Hepatocyte (in vitro differentiated cells): ENCODE measurements around the gene MRPL36. TPM values are rescaled to one million over a fixed set of nuclear protein-coding genes. Genes with fewer than 3 reads are reported as not detected.

Experiments
- DNase-seq: peaks from one replicate; pipeline ENCODE4 v3.0.0-alpha.2; 2016; ENCODE audit warnings: low spot score
- H2AFZ ChIP-seq: fragments of 200-600 bp; sonication (generic); 2 replicates; pipeline ENCODE4 v1.6.0; 2016; ENCODE audit warnings: antibody characterized with exemption, mild to moderate bottlenecking
- H3K27ac ChIP-seq: fragments of 200-600 bp; sonication (generic); 2 replicates; pipeline ENCODE4 v1.5.1; 2016; ENCODE audit warnings: mild to moderate bottlenecking
- H3K27me3 ChIP-seq: fragments of 200-600 bp; sonication (generic); 2 replicates; pipeline ENCODE4 v1.6.1; 2016
- H3K36me3 ChIP-seq: fragments of 200-600 bp; sonication (generic); replicated peaks from 2 replicates; pipeline ENCODE4 v1.5.1; 2016; ENCODE audit warnings: low read depth; ENCODE audit not compliant: insufficient read depth
- H3K4me1 ChIP-seq: fragments of 200-600 bp; sonication (generic); 2 replicates; pipeline ENCODE4 v1.5.1; 2016; ENCODE audit warnings: mild to moderate bottlenecking, moderate library complexity; ENCODE audit not compliant: insufficient read depth
- H3K4me2 ChIP-seq: fragments of 200-600 bp; sonication (generic); 2 replicates; pipeline ENCODE4 v1.6.0; 2016
- H3K4me3 ChIP-seq: fragments of 200-600 bp; sonication (generic); 2 replicates; pipeline ENCODE4 v1.5.1; 2016; ENCODE audit warnings: mild to moderate bottlenecking
- H3K79me2 ChIP-seq: fragments of 200-600 bp; sonication (generic); 2 replicates; pipeline ENCODE4 v1.6.0; 2017; ENCODE audit warnings: mild to moderate bottlenecking
- H3K9me2 ChIP-seq: fragments of 200-600 bp; sonication (generic); replicated peaks from 2 replicates; pipeline ENCODE4 v1.6.0; 2017; ENCODE audit warnings: mild to moderate bottlenecking; ENCODE audit not compliant: insufficient read depth
- H3K9me3 ChIP-seq: fragments of 200-600 bp; sonication (generic); 2 replicates; pipeline ENCODE4 v1.5.1; 2016; ENCODE audit warnings: low read depth, mild to moderate bottlenecking
- H4K20me1 ChIP-seq: fragments of 200-600 bp; sonication (generic); 2 replicates; pipeline ENCODE4 v1.6.0; 2016; ENCODE audit warnings: mild to moderate bottlenecking; ENCODE audit not compliant: insufficient read depth, poor library complexity, severe bottlenecking
- EZH2 ChIP-seq: fragments of 200-600 bp; sonication (generic); IDR thresholded peaks from 2 replicates; pipeline ENCODE4 v1.6.1; 2016; ENCODE audit warnings: antibody characterized with exemption, mild to moderate bottlenecking, borderline replicate concordance
- EZH2phosphoT487 ChIP-seq: fragments of 200-600 bp; sonication (generic); IDR thresholded peaks from one replicate; pipeline ENCODE4 v1.6.1; 2018; ENCODE audit warnings: antibody characterized with exemption, mild to moderate bottlenecking, low read depth, moderate library complexity; ENCODE audit not compliant: unreplicated experiment, severe bottlenecking
- WGBS: methylation state at CpG from one replicate; pipeline ENCODE4 v1.1.6; 2016; ENCODE audit warnings: low lambda C conversion rate; ENCODE audit errors: missing lambda C conversion rate; 5-methylcytosine and 5-hydroxymethylcytosine counted together
- polyA plus RNA-seq: library from polyadenylated mRNA; unstranded; fragments of >200 nt; fragmentation: Nextera tagmentation; extraction: Ambion mirVana; gene quantifications from 2 replicates; pipeline ENCODE4 v1.2.1, GENCODE V29; 2016
- total RNA-seq: library from RNA; depleted of rRNA; stranded (reverse); fragments of >200 nt; gene quantifications from 2 replicates; pipeline ENCODE4 v1.2.3, GENCODE V29; 2014
- TF ChIP-seq, protein P1 (sequence below): fragments of 200-600 bp; sonication (generic); IDR thresholded peaks from 2 replicates; pipeline ENCODE4 v1.5.1; 2016; ENCODE audit warnings: antibody characterized with exemption, mild to moderate bottlenecking; ENCODE audit not compliant: poor library complexity

The MRPL36 gene
- total and polyA plus RNA-seq, 2 experiments from 2014 or later: 25.6 to 107 TPM

DNA sequence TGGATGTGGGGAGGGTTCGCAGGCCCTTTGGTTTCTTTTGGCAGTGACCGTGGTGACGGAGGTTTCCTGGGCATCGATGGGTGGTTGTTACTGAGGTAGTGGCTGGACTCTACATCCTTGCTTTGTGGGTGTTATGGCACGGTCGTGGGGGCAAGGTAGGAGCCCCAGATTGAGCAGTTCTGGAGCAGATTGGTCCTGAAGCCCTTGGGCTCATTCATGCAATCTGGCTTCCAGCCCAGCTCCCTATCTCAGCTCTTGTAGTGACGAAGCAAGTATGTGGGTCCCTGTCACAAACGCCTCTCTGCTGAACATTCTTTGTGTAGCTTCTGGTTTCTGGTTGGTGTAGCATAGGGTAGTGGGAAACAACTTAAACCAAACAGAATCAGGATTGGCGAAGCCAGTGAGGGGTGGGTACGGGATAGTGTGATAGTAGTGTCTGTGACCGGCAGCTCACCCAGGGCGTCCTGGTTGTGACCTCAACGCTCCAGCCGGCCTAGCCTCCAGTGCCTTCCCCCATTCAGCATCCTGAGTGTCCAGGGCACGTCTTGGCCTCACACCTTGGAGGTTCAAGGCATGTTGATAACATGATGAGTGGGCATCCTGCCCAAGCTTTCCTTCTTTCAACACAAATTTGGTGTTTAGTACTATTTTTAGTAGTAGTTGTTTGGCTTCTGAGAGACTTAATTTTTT lies 4.5 kb upstream of the MRPL36 start:
- H3K36me3 ChIP-seq: no peaks in the 10 kb centered on the region
- TF ChIP-seq, protein P1, sequence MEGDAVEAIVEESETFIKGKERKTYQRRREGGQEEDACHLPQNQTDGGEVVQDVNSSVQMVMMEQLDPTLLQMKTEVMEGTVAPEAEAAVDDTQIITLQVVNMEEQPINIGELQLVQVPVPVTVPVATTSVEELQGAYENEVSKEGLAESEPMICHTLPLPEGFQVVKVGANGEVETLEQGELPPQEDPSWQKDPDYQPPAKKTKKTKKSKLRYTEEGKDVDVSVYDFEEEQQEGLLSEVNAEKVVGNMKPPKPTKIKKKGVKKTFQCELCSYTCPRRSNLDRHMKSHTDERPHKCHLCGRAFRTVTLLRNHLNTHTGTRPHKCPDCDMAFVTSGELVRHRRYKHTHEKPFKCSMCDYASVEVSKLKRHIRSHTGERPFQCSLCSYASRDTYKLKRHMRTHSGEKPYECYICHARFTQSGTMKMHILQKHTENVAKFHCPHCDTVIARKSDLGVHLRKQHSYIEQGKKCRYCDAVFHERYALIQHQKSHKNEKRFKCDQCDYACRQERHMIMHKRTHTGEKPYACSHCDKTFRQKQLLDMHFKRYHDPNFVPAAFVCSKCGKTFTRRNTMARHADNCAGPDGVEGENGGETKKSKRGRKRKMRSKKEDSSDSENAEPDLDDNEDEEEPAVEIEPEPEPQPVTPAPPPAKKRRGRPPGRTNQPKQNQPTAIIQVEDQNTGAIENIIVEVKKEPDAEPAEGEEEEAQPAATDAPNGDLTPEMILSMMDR: no peak
- TF ChIP-seq EZH2phosphoT487 (no peak), EZH2 (no peak)
- WGBS: 95% methylated on average over 15 of the region's 15 CpGs

DNA sequence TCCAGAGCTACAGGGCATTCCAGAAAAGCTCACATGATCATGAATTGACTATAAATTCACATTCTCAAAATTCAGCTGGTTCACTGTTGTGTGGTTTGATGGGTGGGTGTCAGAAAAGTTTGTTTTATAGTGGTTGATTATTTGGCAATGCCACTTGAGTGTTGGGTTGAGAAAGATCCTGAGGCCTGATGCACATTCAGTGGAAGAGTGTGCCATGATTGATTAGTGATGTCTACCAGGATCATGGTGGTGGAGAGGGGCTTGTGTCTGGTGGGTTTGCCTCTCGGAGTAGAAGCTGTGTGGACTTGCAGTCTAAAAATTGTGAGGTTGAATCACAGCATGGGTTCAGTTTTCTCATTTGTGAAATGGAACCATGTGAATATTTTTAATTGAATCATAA lies 3.6 kb upstream of the MRPL36 start:
- no peak overlapping the region for H3K4me2 ChIP-seq
- peaks cover 50% of the 10 kb centered on the region for H3K79me2 ChIP-seq
- no peak for DNase-seq
- H4K20me1 ChIP-seq: peaks cover under 1% of the 10 kb centered on the region
- no peaks in the 10 kb centered on the region for H3K9me2 ChIP-seq
- H3K27me3 ChIP-seq: no peaks in the 10 kb centered on the region
- no peak overlapping the region for H3K4me3 ChIP-seq
- WGBS: 94% methylated on average over 1 of the region's 1 CpG
- H3K36me3 ChIP-seq: no peaks in the 10 kb centered on the region
- TF ChIP-seq EZH2phosphoT487: no peak
- no peak for TF ChIP-seq EZH2
- TF ChIP-seq, protein P1: no peak
- no peak overlapping the region for H2AFZ ChIP-seq
- H3K27ac ChIP-seq: no peak overlapping the region
- peaks cover 14% of the 10 kb centered on the region for H3K4me1 ChIP-seq
- no peaks in the 10 kb centered on the region for H3K9me3 ChIP-seq

More for the DNA sequence above, 4.5 kb upstream of the MRPL36 start:
- no peak for DNase-seq
- no peak overlapping the region for H3K27ac ChIP-seq
- H4K20me1 ChIP-seq: peaks cover 2% of the 10 kb centered on the region
- no peak overlapping the region for H3K4me3 ChIP-seq
- peaks cover 49% of the 10 kb centered on the region for H3K79me2 ChIP-seq
- H3K9me3 ChIP-seq: no peaks in the 10 kb centered on the region
- H2AFZ ChIP-seq: no peak overlapping the region
- H3K4me1 ChIP-seq: peaks cover 7% of the 10 kb centered on the region
- H3K27me3 ChIP-seq: no peaks in the 10 kb centered on the region
- H3K4me2 ChIP-seq: no peak overlapping the region
- H3K9me2 ChIP-seq: no peaks in the 10 kb centered on the region

DNA sequence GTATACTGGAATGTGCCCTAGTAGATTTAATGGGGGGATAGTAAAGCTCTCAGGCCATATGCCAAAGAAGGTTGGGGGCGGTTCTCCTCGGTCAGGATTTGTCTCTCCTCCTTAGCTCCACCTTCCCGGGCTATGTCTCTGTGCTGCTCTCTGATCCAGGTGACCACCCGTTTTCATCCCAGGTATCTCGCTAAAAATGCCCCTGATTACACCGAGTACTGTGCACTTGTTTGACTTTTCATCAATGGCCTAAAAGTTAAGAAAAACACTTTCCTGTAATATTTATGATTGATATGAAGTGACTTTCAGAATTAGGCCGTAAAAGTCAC lies 2.3 kb upstream of the MRPL36 start:
- no peaks in the 10 kb centered on the region for H3K36me3 ChIP-seq
- H2AFZ ChIP-seq: peak overlapping the region; percentile 64
- DNase-seq: peak; percentile 37

More for the DNA sequence above, 2.3 kb upstream of the MRPL36 start:
- Histone ChIP-seq H3K4me2 (peak overlapping the region; percentile 96), H3K27me3 (no peaks in the 10 kb centered on the region), H3K27ac (peak overlapping the region; percentile 83), H3K9me2 (no peaks in the 10 kb centered on the region), H4K20me1 (no peaks in the 10 kb centered on the region), H3K9me3 (no peaks in the 10 kb centered on the region), H3K79me2 (peaks cover 55% of the 10 kb centered on the region), H3K4me1 (peaks cover 14% of the 10 kb centered on the region), H3K4me3 (peak overlapping the region; percentile 92)
- 10% methylated on average over 7 of the region's 7 CpGs for WGBS
- TF ChIP-seq, protein P1: no peak
- no peak for TF ChIP-seq EZH2
- TF ChIP-seq EZH2phosphoT487: no peak
